Measurements from ENCODE around the gene TRIM63. TPM values are rescaled to one million over a fixed set of nuclear protein-coding genes. Genes with fewer than 3 reads are reported as not detected.

The TRIM63 gene
- polyA plus RNA-seq, 1 donor: 47.4 TPM

GRCh38 chr1:26034504-26035202 lies 32.8 kb downstream of the TRIM63 start:
- DNase-seq (ENCODE audit: low read depth): no peak

DNA sequence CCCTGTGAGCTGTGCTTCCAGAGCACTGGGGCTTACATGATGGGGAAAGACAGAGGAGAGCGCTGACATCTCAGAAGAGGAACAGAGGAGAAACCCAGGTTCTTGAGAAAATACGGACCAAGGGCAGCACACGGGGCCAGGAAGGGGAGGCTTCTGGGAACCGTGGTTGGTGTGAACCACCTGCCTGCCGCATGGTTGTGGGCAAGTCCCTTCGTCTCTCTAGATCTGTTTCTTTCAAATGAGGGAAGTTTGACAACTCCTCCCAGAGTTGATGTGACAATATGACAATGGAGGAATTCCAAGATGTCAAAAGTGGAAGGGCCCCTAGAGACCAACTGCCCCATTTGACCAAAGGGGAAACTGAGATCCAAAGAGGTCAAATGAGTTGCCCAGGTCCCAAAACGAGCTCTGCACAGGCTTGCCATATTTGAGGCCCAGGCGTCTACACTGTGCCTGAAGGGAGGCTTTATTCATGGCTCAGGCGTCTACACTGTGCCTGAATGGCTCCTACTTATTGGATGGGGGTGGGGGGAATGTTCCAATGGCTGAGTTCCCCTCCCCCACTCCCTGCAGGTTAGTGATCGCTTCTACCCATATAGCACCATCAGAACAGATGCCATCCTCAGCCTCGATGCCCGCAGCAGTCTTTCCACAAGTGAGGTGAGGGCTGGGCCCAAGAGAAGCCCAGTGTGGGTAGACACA lies 34.6 kb downstream of the TRIM63 start:
- no peak for DNase-seq (ENCODE audit: low read depth)

DNA sequence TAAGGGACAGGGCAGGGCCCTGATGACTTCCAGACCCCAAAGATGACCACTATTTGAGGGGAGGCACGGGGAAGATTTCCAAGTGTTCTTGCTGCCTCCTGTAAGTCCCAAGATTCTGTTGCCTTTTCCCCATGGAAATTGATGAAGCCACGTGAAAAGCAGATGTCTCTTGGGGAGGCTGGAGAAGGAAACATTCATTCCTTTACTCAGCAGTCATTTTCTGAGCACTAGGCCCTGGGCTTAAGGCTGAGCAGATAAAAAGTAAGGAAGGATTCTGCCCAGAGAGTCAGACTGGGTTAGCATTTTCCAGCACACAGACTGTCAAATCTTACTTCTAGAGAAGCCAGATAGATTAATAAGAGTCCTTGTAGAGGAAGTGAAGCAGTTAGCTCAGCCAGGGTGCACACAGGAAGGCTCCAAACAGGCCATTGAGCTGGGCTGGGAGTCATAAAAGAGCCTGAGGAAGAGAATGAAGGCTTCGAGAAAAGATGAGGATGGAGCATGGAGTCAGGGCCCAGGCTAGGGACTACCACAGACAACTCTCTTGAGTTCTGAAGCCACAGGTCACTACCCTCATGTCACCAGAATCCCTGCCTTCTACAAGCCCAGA lies 35.7 kb downstream of the TRIM63 start:
- DNase-seq (ENCODE audit: low read depth): no peak

- DNase-seq (ENCODE audit: low read depth): no peak
Observed at GRCh38 chr1:26031196-26031595, 36.2 kb downstream of the TRIM63 start.

DNA sequence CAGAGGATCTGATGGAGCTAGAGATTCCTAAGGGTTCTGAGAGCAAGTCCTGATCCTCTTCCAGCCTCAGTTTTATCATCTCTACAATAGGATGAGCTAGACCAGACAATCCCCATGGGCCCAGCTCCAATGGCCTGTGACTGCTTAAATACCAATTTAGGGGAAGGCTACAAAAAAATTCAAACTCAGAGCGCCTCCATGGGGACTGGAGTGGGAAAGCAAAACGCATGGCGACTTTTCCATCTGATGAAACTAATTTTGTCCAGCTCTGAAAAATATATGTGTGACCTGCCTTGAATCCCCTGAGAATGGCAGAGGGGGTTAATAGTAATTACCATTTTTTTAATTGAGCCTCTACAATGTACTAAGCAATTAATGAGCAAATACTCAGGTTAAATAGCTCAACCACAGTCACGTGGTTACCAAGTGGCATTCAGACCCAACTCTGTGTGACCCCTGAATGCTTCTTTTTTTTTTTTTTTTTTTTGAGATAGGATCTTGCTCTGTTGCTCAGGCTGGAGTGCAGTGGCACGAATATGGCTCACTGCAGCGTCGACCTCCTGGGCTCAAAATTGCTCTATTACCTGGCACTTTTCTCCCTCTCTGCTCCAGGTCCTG lies 37.5 kb downstream of the TRIM63 start:
- no peak for DNase-seq (ENCODE audit: low read depth)

DNA sequence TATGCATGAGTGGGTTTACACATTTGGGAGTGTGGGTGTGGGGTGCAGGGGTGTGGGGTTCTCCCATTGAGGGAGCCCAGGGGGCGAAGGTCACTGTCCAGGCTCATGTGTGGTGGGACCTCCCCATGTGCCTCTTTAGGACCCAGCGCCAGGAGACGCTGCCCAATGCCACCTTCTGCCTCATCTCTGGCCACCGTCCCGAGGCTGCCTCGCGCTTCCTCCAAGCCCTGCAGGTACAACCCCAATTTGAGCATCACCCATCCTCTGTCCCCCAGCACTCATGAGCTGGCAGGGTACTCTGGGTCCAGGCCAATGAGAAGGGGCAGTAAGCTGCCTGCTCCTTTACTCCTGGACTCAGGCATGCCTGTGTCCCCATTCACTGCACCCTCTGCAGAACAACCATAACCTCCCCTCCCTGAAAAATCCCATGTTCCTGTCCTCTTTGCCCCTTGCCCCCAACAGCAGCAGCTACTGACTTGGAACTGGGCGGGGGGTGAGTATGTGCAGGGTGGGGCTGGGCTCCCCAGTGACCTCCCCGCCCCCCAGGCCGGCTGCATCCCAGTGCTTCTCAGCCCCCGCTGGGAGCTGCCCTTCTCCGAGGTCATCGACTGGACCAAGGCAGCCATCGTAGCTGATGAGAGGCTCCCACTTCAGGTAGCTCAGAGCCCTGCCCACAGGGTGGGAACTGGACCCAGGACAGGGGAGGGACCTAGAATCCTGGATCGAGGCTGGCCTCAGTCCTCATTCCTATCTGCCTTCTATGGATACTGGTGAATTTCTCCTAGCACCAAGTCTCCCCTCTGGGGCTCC lies 38.2 kb downstream of the TRIM63 start:
- DNase-seq (ENCODE audit: low read depth): no peak

DNA sequence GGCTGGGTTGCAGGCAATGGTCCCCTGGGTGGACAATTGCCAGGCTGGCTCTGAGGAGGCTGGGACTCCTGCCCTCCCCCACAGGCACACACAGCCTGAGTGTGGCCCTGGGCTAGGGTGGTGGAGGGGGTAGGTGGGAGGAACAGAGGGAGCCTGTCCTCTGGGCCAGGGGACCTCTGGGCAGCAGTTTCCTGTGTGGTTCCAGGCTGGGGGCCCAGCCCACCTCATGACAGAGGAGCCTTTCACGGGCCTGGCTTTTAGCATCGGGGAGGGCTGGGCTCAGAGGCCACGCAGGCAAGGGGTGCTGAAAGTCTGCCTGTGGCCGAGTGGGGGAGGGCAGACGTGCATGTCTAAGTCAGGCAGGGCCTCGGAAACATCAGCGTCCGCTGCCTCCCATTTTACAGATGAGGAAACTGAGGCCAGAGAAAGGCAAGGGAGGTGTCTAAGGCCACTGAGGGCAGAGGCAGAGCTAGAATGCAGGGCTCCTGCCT lies 38.9 kb downstream of the TRIM63 start:
- no peak for DNase-seq (ENCODE audit: low read depth)

DNA sequence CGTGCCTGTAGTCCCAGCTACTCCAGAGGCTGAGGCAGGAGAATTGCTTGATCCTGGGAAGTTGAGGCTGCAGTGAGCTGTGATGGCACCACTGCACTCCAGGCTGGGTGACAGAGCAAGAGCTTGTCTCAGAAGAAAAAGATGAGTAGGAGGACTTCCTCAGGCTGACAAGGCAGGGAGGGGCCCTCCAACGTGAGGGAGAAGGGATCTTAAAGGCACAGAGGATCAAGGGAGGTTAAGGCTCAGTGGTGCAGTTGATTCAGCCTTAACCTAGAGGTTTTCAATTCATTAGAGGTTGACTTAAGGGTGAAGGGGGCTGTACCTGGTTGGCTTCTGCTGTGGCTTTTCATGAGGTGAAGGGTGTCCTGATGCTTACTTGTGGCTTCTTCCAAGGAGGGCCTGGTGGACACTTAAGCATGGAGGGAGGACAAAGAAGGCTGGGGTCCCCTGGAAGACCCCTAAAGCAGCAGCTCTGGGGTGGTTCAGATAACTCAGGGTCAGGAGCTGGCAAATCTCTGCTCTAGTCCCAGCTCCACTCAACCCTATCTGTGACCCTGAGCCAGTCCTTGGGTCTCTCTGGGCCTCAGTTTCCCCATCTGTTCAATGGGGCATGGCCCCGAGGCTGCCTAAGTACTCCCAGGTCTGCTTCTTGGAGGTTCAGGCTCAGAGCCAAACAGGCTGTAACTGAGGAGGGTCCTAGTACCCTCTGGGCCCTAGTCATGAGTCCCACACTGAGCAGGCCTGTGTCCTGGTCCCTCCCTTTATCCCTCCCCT lies 39.5 kb downstream of the TRIM63 start:
- DNase-seq (ENCODE audit: low read depth): no peak

DNA sequence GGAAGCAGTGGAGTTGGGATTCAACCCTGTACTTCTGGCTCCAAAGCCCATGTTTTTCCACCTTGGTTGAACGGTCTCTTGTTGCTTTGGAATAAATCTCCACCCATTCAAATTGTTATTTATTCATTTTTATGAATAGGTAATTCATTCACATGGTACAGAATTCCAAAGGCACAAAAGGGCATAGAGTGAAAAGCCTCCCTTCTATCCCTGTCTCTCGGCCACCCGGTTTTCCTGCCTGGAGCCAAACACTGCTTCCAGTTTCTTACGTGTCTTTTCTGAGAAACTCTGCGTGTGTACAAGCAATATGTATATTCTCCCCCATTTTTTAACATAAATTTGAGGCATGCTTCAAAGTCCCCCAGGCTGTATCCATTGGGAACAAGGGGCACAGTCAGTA lies 41.9 kb downstream of the TRIM63 start:
- no peak for DNase-seq (ENCODE audit: low read depth)

DNA sequence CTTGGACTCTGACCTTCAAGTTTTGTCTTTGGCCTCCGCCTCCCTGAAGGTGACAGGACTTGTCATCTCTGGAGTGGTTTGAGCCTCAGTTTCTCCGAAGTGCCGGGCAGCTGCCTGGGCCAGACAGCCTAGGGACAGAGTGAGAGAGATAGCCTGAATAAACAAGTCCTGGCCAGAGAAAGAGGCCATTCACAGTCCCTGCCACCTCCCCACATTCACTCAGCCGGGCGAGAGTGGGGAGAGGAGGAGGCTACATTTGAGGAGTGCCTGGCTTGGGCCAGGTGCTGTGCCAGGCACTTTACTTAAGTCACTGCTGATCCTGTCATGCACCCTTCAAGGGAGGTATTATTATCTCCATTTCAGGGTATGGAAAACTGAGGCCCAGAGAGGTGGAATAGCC lies 42.4 kb downstream of the TRIM63 start:
- DNase-seq (ENCODE audit: low read depth): no peak

- no peak for DNase-seq (ENCODE audit: low read depth)
Observed at GRCh38 chr1:26023826-26024225, 43.6 kb downstream of the TRIM63 start.

GRCh38 chr1:26023009-26023408 lies 44.4 kb downstream of the TRIM63 start:
- no peak for DNase-seq (ENCODE audit: low read depth)

DNA sequence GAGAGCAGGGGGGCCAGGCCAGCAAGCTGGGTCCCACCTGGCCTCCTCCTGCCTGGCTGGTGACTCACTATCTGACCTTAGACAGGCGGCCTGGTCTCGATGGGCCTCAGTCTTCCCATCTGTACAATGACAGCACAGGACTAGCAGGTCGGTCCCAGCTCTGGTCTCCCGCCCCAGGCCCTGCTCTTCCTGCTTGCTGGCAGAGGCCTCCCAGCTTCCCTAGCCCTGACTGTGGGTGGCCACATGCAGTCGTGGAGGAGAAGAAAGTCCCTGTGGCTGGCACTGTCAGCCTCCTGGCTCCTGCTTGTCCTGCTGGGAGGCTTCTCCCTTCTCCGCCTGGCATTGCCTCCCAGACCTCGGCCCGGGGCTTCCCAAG lies 45.0 kb downstream of the TRIM63 start:
- no peak for DNase-seq (ENCODE audit: low read depth)

DNA sequence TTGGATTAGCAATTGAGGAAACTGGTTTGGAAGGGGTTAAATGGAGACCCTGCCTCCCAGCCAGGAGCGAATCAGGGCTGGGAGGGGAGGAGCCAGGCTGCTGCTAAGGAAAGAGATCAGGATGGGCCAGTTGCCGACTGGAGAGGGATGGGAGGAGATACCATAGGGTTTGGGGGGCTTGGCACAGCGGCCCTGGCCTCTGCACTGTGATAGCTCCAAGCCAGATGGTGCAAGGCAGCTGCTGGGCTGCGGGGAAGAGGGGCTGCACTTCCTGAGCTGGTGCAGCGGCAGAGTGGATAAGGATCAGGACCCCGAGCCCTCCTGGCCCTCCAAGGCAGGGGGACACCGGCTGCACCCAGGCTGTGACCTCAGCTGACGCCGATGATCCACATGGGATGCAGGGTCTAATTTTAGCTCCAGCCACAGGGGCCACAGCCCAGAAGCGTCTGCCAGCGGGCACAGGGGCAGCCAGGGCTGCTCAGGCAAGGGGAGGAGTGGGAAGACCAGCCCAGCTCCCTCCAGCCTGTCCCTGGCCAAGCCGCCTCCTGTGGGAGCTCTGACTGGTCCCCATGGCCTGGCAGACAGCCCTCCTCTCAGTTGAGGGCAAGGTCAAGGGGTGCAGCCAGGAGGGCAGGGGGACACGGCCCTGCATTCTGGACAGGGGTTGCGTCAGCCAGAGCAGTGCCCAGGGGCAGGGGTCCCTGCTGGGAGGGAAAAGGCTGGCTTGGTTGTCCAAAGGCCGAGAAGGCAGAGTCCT lies 45.6 kb downstream of the TRIM63 start, which contains the start of gene EXTL1:
EXTL1 (plus strand) TSS at position 129 of the 757 bp plus-strand sequence. CDS start 872 bp downstream, outside the sequence.
- DNase-seq (ENCODE audit: low read depth): no peak

- no peak for DNase-seq (ENCODE audit: low read depth)
Observed at GRCh38 chr1:26020941-26021646, 46.3 kb downstream of the TRIM63 start.

DNA sequence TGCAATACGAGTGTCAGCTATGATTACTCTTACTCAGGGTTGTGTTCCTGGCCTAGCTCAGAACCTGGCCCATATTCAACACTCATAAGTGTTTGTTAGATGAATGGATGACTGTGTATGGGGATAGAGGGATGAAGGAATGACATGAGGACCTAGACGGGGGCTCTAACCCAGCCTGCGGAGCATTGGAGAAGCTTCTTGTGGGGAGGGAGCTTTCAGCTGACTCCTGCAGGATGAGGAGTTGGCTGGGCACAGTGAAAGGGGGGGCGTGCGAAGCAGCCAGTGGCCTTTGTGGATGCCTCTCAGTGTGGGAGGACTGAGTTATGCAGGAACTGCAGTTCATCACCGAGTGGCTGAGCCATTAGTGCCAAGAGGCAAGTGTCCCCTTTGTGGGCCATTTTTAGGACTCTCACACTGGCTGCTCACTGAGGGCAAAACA lies 47.1 kb downstream of the TRIM63 start:
- DNase-seq (ENCODE audit: low read depth): no peak

DNA sequence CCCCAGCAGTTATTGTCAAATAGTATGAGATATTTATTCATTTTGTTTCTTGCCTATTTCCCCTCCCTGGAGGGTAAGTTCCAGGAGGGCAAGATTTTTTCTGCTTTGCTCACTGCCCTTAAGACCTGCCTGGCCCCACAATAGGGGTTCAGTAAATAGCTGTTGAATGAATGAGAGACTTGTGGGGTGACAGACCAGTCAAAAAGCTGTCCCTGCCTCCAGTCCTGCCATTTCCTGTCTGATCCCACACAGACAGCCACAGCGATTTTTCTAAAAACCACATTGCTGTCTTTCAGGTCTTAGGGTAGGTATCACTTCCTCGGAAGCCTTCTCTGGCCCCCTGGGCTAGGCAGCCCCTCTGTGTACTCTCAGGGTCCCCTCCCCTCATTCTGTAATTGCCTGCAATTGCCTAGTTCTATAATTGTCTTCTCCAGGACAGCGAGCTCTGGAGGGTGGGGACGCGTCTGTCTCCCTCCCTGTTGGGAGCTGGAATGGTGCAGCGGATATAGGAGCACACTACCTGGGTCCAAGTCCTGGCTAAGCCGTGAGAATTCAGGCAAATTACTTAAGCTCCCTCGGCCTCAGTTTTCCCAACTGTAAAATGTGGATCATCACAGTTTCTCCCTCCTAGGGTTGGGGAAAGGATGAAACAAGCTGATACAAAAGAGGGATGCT lies 47.7 kb downstream of the TRIM63 start:
- no peak for DNase-seq (ENCODE audit: low read depth)

- no peak for DNase-seq (ENCODE audit: low read depth)
Observed at GRCh38 chr1:26017606-26018005, 49.8 kb downstream of the TRIM63 start.
